ENCODE results near the gene NCKAP5.

The NCKAP5 gene

GRCh38 chr2:132783883-132784282 lies 784.4 kb downstream of the NCKAP5 start:
- no peaks in the 10 kb centered on the region for H3K9me3 Mint-ChIP-seq
- no peak overlapping the region for H3K4me3 Mint-ChIP-seq
- no peak overlapping the region for H3K27ac Mint-ChIP-seq
- H3K4me1 Mint-ChIP-seq (ENCODE audit: low read depth) = no peaks in the 10 kb centered on the region
- DNase-seq (ENCODE audit: low spot score) = no peak
- no peaks in the 10 kb centered on the region for H3K27me3 Mint-ChIP-seq (ENCODE audit: low read depth)
- no peaks in the 10 kb centered on the region for H3K36me3 Mint-ChIP-seq (ENCODE audit: low read depth)

- no peaks in the 10 kb centered on the region for H3K27me3 Mint-ChIP-seq (ENCODE audit: low read depth)
- DNase-seq (ENCODE audit: low spot score) = no peak
- H3K4me3 Mint-ChIP-seq = no peak overlapping the region
- no peaks in the 10 kb centered on the region for H3K4me1 Mint-ChIP-seq (ENCODE audit: low read depth)
- no peaks in the 10 kb centered on the region for H3K36me3 Mint-ChIP-seq (ENCODE audit: low read depth)
- no peaks in the 10 kb centered on the region for H3K9me3 Mint-ChIP-seq
- no peak overlapping the region for H3K27ac Mint-ChIP-seq
Measured at GRCh38 chr2:132782176-132782783, 786.0 kb downstream of the NCKAP5 start.

GRCh38 chr2:132780651-132781050 lies 787.6 kb downstream of the NCKAP5 start:
- DNase-seq (ENCODE audit: low spot score) = no peak
- H3K4me1 Mint-ChIP-seq (ENCODE audit: low read depth) = no peaks in the 10 kb centered on the region
- no peak overlapping the region for H3K27ac Mint-ChIP-seq
- H3K4me3 Mint-ChIP-seq = no peak overlapping the region
- no peaks in the 10 kb centered on the region for H3K36me3 Mint-ChIP-seq (ENCODE audit: low read depth)
- no peaks in the 10 kb centered on the region for H3K27me3 Mint-ChIP-seq (ENCODE audit: low read depth)
- H3K9me3 Mint-ChIP-seq = no peaks in the 10 kb centered on the region

- no peak for DNase-seq (ENCODE audit: low spot score)
- Mint-ChIP-seq H3K27ac (no peak overlapping the region), H3K4me3 (no peak overlapping the region), H3K9me3 (no peaks in the 10 kb centered on the region), H3K27me3 (ENCODE audit: low read depth) (no peaks in the 10 kb centered on the region), H3K4me1 (ENCODE audit: low read depth) (no peaks in the 10 kb centered on the region), H3K36me3 (ENCODE audit: low read depth) (no peaks in the 10 kb centered on the region)
Measured at GRCh38 chr2:132779206-132779721, 789.0 kb downstream of the NCKAP5 start.

- H3K36me3 Mint-ChIP-seq (ENCODE audit: low read depth) = no peaks in the 10 kb centered on the region
- no peaks in the 10 kb centered on the region for H3K27me3 Mint-ChIP-seq (ENCODE audit: low read depth)
- H3K9me3 Mint-ChIP-seq = no peaks in the 10 kb centered on the region
- no peak for DNase-seq (ENCODE audit: low spot score)
- no peak overlapping the region for H3K27ac Mint-ChIP-seq
- H3K4me3 Mint-ChIP-seq = no peak overlapping the region
- no peaks in the 10 kb centered on the region for H3K4me1 Mint-ChIP-seq (ENCODE audit: low read depth)
Measured at GRCh38 chr2:132776287-132776686, 792.0 kb downstream of the NCKAP5 start.

GRCh38 chr2:132774189-132774588 lies 794.1 kb downstream of the NCKAP5 start:
- Mint-ChIP-seq H3K36me3 (ENCODE audit: low read depth) (no peaks in the 10 kb centered on the region), H3K27me3 (ENCODE audit: low read depth) (no peaks in the 10 kb centered on the region), H3K4me1 (ENCODE audit: low read depth) (no peaks in the 10 kb centered on the region), H3K4me3 (no peak overlapping the region), H3K27ac (no peak overlapping the region), H3K9me3 (no peaks in the 10 kb centered on the region)
- DNase-seq (ENCODE audit: low spot score) = no peak

GRCh38 chr2:132773331-132773730 lies 794.9 kb downstream of the NCKAP5 start:
- H3K9me3 Mint-ChIP-seq = no peaks in the 10 kb centered on the region

GRCh38 chr2:132772340-132772739 lies 795.9 kb downstream of the NCKAP5 start:
- H3K4me3 Mint-ChIP-seq = no peak overlapping the region
- no peaks in the 10 kb centered on the region for H3K4me1 Mint-ChIP-seq (ENCODE audit: low read depth)
- H3K36me3 Mint-ChIP-seq (ENCODE audit: low read depth) = no peaks in the 10 kb centered on the region
- no peaks in the 10 kb centered on the region for H3K27me3 Mint-ChIP-seq (ENCODE audit: low read depth)
- H3K9me3 Mint-ChIP-seq = no peaks in the 10 kb centered on the region
- no peak for DNase-seq (ENCODE audit: low spot score)
- H3K27ac Mint-ChIP-seq = no peak overlapping the region

More at GRCh38 chr2:132773331-132773730, 794.9 kb downstream of the NCKAP5 start:
- H3K4me3 Mint-ChIP-seq = no peak overlapping the region
- H3K36me3 Mint-ChIP-seq (ENCODE audit: low read depth) = no peaks in the 10 kb centered on the region
- no peaks in the 10 kb centered on the region for H3K4me1 Mint-ChIP-seq (ENCODE audit: low read depth)
- H3K27ac Mint-ChIP-seq = no peak overlapping the region
- no peak for DNase-seq (ENCODE audit: low spot score)
- no peaks in the 10 kb centered on the region for H3K27me3 Mint-ChIP-seq (ENCODE audit: low read depth)

GRCh38 chr2:132766573-132766972 lies 801.7 kb downstream of the NCKAP5 start:
- Mint-ChIP-seq H3K4me1 (ENCODE audit: low read depth) (no peaks in the 10 kb centered on the region), H3K4me3 (no peak overlapping the region), H3K9me3 (peaks cover 12% of the 10 kb centered on the region), H3K27me3 (ENCODE audit: low read depth) (no peaks in the 10 kb centered on the region), H3K27ac (no peak overlapping the region), H3K36me3 (ENCODE audit: low read depth) (no peaks in the 10 kb centered on the region)
- DNase-seq (ENCODE audit: low spot score) = no peak

GRCh38 chr2:132761437-132761836 lies 806.8 kb downstream of the NCKAP5 start:
- no peak for DNase-seq (ENCODE audit: low spot score)
- Mint-ChIP-seq H3K36me3 (ENCODE audit: low read depth) (no peaks in the 10 kb centered on the region), H3K4me3 (no peak overlapping the region)

GRCh38 chr2:132760971-132761370 lies 807.3 kb downstream of the NCKAP5 start:
- H3K36me3 Mint-ChIP-seq (ENCODE audit: low read depth) = no peaks in the 10 kb centered on the region
- H3K9me3 Mint-ChIP-seq = peaks cover 6% of the 10 kb centered on the region
- DNase-seq (ENCODE audit: low spot score) = no peak
- no peaks in the 10 kb centered on the region for H3K4me1 Mint-ChIP-seq (ENCODE audit: low read depth)
- no peaks in the 10 kb centered on the region for H3K27me3 Mint-ChIP-seq (ENCODE audit: low read depth)
- no peak overlapping the region for H3K4me3 Mint-ChIP-seq
- H3K27ac Mint-ChIP-seq = no peak overlapping the region

More at GRCh38 chr2:132761437-132761836, 806.8 kb downstream of the NCKAP5 start:
- Mint-ChIP-seq H3K27me3 (ENCODE audit: low read depth) (no peaks in the 10 kb centered on the region), H3K9me3 (peaks cover 6% of the 10 kb centered on the region), H3K27ac (no peak overlapping the region), H3K4me1 (ENCODE audit: low read depth) (no peaks in the 10 kb centered on the region)

- Mint-ChIP-seq H3K4me3 (no peak overlapping the region), H3K27me3 (ENCODE audit: low read depth) (no peaks in the 10 kb centered on the region), H3K27ac (no peak overlapping the region), H3K4me1 (ENCODE audit: low read depth) (no peaks in the 10 kb centered on the region), H3K36me3 (ENCODE audit: low read depth) (no peaks in the 10 kb centered on the region), H3K9me3 (peaks cover 6% of the 10 kb centered on the region)
- no peak for DNase-seq (ENCODE audit: low spot score)
Measured at GRCh38 chr2:132760405-132760804, 807.9 kb downstream of the NCKAP5 start.

- Mint-ChIP-seq H3K4me1 (ENCODE audit: low read depth) (no peaks in the 10 kb centered on the region), H3K9me3 (peaks cover 8% of the 10 kb centered on the region), H3K36me3 (ENCODE audit: low read depth) (no peaks in the 10 kb centered on the region), H3K27me3 (ENCODE audit: low read depth) (no peaks in the 10 kb centered on the region), H3K27ac (no peak overlapping the region), H3K4me3 (no peak overlapping the region)
- DNase-seq (ENCODE audit: low spot score) = no peak
Measured at GRCh38 chr2:132758995-132759394, 809.3 kb downstream of the NCKAP5 start.

- H3K27me3 Mint-ChIP-seq (ENCODE audit: low read depth) = no peaks in the 10 kb centered on the region
- H3K9me3 Mint-ChIP-seq = peaks cover 4% of the 10 kb centered on the region
- no peak overlapping the region for H3K27ac Mint-ChIP-seq
- DNase-seq (ENCODE audit: low spot score) = no peak
- no peaks in the 10 kb centered on the region for H3K4me1 Mint-ChIP-seq (ENCODE audit: low read depth)
- H3K4me3 Mint-ChIP-seq = no peak overlapping the region
- H3K36me3 Mint-ChIP-seq (ENCODE audit: low read depth) = no peaks in the 10 kb centered on the region
Measured at GRCh38 chr2:132757676-132758075, 810.6 kb downstream of the NCKAP5 start.

- Mint-ChIP-seq H3K9me3 (peaks cover 4% of the 10 kb centered on the region), H3K4me3 (no peak overlapping the region), H3K36me3 (ENCODE audit: low read depth) (no peaks in the 10 kb centered on the region), H3K27me3 (ENCODE audit: low read depth) (no peaks in the 10 kb centered on the region), H3K27ac (no peak overlapping the region), H3K4me1 (ENCODE audit: low read depth) (no peaks in the 10 kb centered on the region)
- no peak for DNase-seq (ENCODE audit: low spot score)
Measured at GRCh38 chr2:132757002-132757589, 811.2 kb downstream of the NCKAP5 start.
